Measurements from ENCODE around the gene PIGN.

PIGN gene

DNA sequence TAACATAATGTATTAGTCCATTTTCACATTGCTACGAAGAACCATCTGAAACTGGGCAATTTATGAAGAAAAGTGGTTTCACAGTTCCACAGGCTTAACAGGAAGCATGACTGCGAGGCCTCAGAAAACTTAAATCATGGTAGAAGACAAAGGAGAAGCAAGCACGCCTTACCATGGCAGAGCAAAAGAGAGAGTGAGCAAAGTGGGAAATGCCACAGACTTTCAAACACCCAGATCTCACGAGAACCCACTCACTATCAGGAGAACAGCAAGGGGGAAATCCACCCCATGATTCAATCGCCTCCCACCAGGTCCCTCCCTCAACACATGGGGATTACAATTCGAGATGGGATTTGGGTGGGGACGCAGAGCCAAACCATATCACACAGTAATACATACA is 22.5 kb downstream of the PIGN start:
- Histone ChIP-seq H3K27me3 (replicated peaks; ENCODE audit: control insufficient read depth, insufficient read depth, low read length, poor library complexity, severe bottlenecking) (no peaks in the 10 kb centered on the region), H3K36me3 (ENCODE audit: control insufficient read depth, insufficient read depth, low read length) (no peaks in the 10 kb centered on the region), H3K9me3 (ENCODE audit: control insufficient read depth, low read length) (no peaks in the 10 kb centered on the region), H3K4me3 (ENCODE audit: insufficient read depth, low read depth, low read length, poor library complexity, severe bottlenecking) (no peak overlapping the region), H3K27ac (ENCODE audit: insufficient read depth, low read length, poor library complexity, severe bottlenecking) (no peak overlapping the region), H3K4me1 (ENCODE audit: control insufficient read depth, insufficient read depth, low read length, poor library complexity, severe bottlenecking) (no peaks in the 10 kb centered on the region)
- no peak for DNase-seq

DNA sequence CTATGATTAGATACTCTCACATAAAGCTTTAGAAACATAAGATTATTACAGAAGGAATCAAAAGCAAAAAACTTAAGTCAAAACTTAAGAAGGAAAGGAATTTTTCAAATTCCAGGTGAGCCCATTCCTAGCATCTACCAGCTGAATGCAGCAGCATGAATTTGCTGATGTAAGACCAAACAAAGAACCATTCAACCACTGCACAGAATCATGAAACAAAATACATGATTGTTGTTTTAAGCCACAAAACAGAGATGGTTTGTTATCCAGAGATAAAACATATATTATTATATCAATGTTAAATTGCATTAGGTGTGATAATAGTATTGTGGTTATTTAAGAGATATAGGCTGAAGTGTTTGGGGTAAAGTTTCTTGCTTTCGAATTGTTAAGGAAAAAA is 29.0 kb downstream of the PIGN start:
- Histone ChIP-seq H3K9me3 (ENCODE audit: control insufficient read depth, low read length) (no peaks in the 10 kb centered on the region), H3K27me3 (replicated peaks; ENCODE audit: control insufficient read depth, insufficient read depth, low read length, poor library complexity, severe bottlenecking) (no peaks in the 10 kb centered on the region), H3K36me3 (ENCODE audit: control insufficient read depth, insufficient read depth, low read length) (peaks cover 5% of the 10 kb centered on the region), H3K4me3 (ENCODE audit: insufficient read depth, low read depth, low read length, poor library complexity, severe bottlenecking) (no peak overlapping the region), H3K4me1 (ENCODE audit: control insufficient read depth, insufficient read depth, low read length, poor library complexity, severe bottlenecking) (no peaks in the 10 kb centered on the region), H3K27ac (ENCODE audit: insufficient read depth, low read length, poor library complexity, severe bottlenecking) (no peak overlapping the region)
- no peak for DNase-seq

- no peak overlapping the region for H3K27ac ChIP-seq (ENCODE audit: insufficient read depth, low read length, poor library complexity, severe bottlenecking)
- no peak for DNase-seq
Measured at GRCh38 chr18:62152844-62153243, 34.0 kb downstream of the PIGN start.

GRCh38 chr18:62151068-62151771 is 35.6 kb downstream of the PIGN start:
- Histone ChIP-seq H3K27me3 (replicated peaks; ENCODE audit: control insufficient read depth, insufficient read depth, low read length, poor library complexity, severe bottlenecking) (no peaks in the 10 kb centered on the region), H3K27ac (ENCODE audit: insufficient read depth, low read length, poor library complexity, severe bottlenecking) (no peak overlapping the region), H3K36me3 (ENCODE audit: control insufficient read depth, insufficient read depth, low read length) (peaks cover under 1% of the 10 kb centered on the region), H3K4me1 (ENCODE audit: control insufficient read depth, insufficient read depth, low read length, poor library complexity, severe bottlenecking) (no peaks in the 10 kb centered on the region), H3K4me3 (ENCODE audit: insufficient read depth, low read depth, low read length, poor library complexity, severe bottlenecking) (no peak overlapping the region), H3K9me3 (ENCODE audit: control insufficient read depth, low read length) (no peaks in the 10 kb centered on the region)
- DNase-seq = no peak

More at GRCh38 chr18:62152844-62153243, 34.0 kb downstream of the PIGN start:
- Histone ChIP-seq H3K9me3 (ENCODE audit: control insufficient read depth, low read length) (no peaks in the 10 kb centered on the region), H3K27me3 (replicated peaks; ENCODE audit: control insufficient read depth, insufficient read depth, low read length, poor library complexity, severe bottlenecking) (no peaks in the 10 kb centered on the region), H3K4me1 (ENCODE audit: control insufficient read depth, insufficient read depth, low read length, poor library complexity, severe bottlenecking) (no peaks in the 10 kb centered on the region), H3K4me3 (ENCODE audit: insufficient read depth, low read depth, low read length, poor library complexity, severe bottlenecking) (no peak overlapping the region), H3K36me3 (ENCODE audit: control insufficient read depth, insufficient read depth, low read length) (no peaks in the 10 kb centered on the region)

DNA sequence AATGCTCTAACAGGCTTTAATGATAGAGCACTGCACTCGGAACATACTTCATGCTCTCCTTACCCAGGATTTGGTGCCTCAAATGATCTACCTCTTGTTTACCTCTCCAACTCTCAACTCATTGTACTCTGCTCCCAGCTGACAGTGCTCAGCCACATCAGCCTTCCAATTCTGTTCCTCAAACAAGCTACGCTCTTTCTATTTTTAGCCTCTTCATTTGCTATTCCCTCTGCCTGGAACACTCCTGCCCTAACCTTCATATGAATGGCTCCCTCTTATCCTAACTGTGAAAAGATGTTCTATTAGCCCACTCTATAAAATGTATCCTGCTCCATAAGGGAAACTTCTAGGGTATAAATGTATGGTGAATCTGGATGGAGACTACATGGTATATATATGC is 42.5 kb downstream of the PIGN start:
- Histone ChIP-seq H3K9me3 (ENCODE audit: control insufficient read depth, low read length) (no peaks in the 10 kb centered on the region), H3K27ac (ENCODE audit: insufficient read depth, low read length, poor library complexity, severe bottlenecking) (no peak overlapping the region), H3K4me1 (ENCODE audit: control insufficient read depth, insufficient read depth, low read length, poor library complexity, severe bottlenecking) (no peaks in the 10 kb centered on the region), H3K36me3 (ENCODE audit: control insufficient read depth, insufficient read depth, low read length) (peaks cover 16% of the 10 kb centered on the region), H3K27me3 (replicated peaks; ENCODE audit: control insufficient read depth, insufficient read depth, low read length, poor library complexity, severe bottlenecking) (no peaks in the 10 kb centered on the region), H3K4me3 (ENCODE audit: insufficient read depth, low read depth, low read length, poor library complexity, severe bottlenecking) (no peak overlapping the region)
- no peak for DNase-seq

DNA sequence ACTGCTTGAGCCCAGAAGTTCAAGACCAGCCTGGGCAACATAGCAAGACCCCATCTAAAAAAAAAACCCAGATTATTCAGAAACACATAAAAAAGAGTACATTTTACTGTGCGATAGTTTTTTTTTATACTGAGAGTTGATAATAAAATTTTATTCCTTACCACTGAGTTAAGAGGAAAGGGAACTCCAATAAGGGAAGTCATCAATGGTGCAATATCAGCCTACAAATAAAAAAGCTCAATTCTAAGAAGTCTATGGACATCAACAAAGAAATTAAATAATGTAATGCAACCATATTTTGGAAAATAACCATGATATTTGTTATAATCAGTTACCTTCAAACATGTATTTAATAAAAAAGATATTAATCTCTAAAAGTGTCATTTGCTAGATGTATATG is 46.6 kb downstream of the PIGN start:
- no peaks in the 10 kb centered on the region for H3K4me1 ChIP-seq (ENCODE audit: control insufficient read depth, insufficient read depth, low read length, poor library complexity, severe bottlenecking)
- H3K36me3 ChIP-seq (ENCODE audit: control insufficient read depth, insufficient read depth, low read length) = peaks cover 15% of the 10 kb centered on the region
- no peaks in the 10 kb centered on the region for H3K9me3 ChIP-seq (ENCODE audit: control insufficient read depth, low read length)
- no peaks in the 10 kb centered on the region for H3K27me3 ChIP-seq (replicated peaks; ENCODE audit: control insufficient read depth, insufficient read depth, low read length, poor library complexity, severe bottlenecking)
- no peak overlapping the region for H3K27ac ChIP-seq (ENCODE audit: insufficient read depth, low read length, poor library complexity, severe bottlenecking)
- DNase-seq = no peak
- no peak overlapping the region for H3K4me3 ChIP-seq (ENCODE audit: insufficient read depth, low read depth, low read length, poor library complexity, severe bottlenecking)

GRCh38 chr18:62138461-62139235 is 48.2 kb downstream of the PIGN start:
- no peaks in the 10 kb centered on the region for H3K4me1 ChIP-seq (ENCODE audit: control insufficient read depth, insufficient read depth, low read length, poor library complexity, severe bottlenecking)
- DNase-seq = no peak
- no peak overlapping the region for H3K27ac ChIP-seq (ENCODE audit: insufficient read depth, low read length, poor library complexity, severe bottlenecking)
- H3K27me3 ChIP-seq (replicated peaks; ENCODE audit: control insufficient read depth, insufficient read depth, low read length, poor library complexity, severe bottlenecking) = no peaks in the 10 kb centered on the region
- no peak overlapping the region for H3K4me3 ChIP-seq (ENCODE audit: insufficient read depth, low read depth, low read length, poor library complexity, severe bottlenecking)
- H3K36me3 ChIP-seq (ENCODE audit: control insufficient read depth, insufficient read depth, low read length) = peaks cover 11% of the 10 kb centered on the region
- no peaks in the 10 kb centered on the region for H3K9me3 ChIP-seq (ENCODE audit: control insufficient read depth, low read length)

GRCh38 chr18:62131301-62131909 is 55.5 kb downstream of the PIGN start:
- no peak overlapping the region for H3K4me3 ChIP-seq (ENCODE audit: insufficient read depth, low read depth, low read length, poor library complexity, severe bottlenecking)
- DNase-seq = peak; percentile 5 to 51 (median 18)
- H3K27ac ChIP-seq (ENCODE audit: insufficient read depth, low read length, poor library complexity, severe bottlenecking) = no peak overlapping the region
- H3K36me3 ChIP-seq (ENCODE audit: control insufficient read depth, insufficient read depth, low read length) = no peaks in the 10 kb centered on the region
- H3K9me3 ChIP-seq (ENCODE audit: control insufficient read depth, low read length) = no peaks in the 10 kb centered on the region
- no peaks in the 10 kb centered on the region for H3K4me1 ChIP-seq (ENCODE audit: control insufficient read depth, insufficient read depth, low read length, poor library complexity, severe bottlenecking)
- no peaks in the 10 kb centered on the region for H3K27me3 ChIP-seq (replicated peaks; ENCODE audit: control insufficient read depth, insufficient read depth, low read length, poor library complexity, severe bottlenecking)

DNA sequence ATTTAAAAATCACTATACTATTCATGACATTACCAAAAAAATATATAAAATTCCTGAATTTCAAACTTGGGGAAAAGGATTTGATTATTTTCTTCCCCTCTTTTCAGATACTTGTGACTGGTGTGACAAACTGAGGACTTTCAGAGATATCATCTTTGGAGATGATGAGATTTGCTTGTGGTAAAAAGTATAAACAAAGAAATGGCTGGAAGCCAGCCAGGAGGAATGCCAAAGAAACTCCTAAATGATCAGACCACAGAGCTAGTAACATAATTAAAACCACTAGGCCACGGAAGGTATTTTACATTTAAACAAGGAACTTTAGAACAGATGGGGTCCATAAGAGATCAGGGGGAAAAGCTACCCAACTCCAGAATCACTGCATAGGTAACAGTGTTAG is 58.7 kb downstream of the PIGN start:
- Histone ChIP-seq H3K4me3 (ENCODE audit: insufficient read depth, low read depth, low read length, poor library complexity, severe bottlenecking) (no peak overlapping the region), H3K27me3 (replicated peaks; ENCODE audit: control insufficient read depth, insufficient read depth, low read length, poor library complexity, severe bottlenecking) (no peaks in the 10 kb centered on the region), H3K27ac (ENCODE audit: insufficient read depth, low read length, poor library complexity, severe bottlenecking) (no peak overlapping the region), H3K9me3 (ENCODE audit: control insufficient read depth, low read length) (no peaks in the 10 kb centered on the region), H3K36me3 (ENCODE audit: control insufficient read depth, insufficient read depth, low read length) (no peaks in the 10 kb centered on the region), H3K4me1 (ENCODE audit: control insufficient read depth, insufficient read depth, low read length, poor library complexity, severe bottlenecking) (no peaks in the 10 kb centered on the region)
- no peak for DNase-seq

- no peaks in the 10 kb centered on the region for H3K4me1 ChIP-seq (ENCODE audit: control insufficient read depth, insufficient read depth, low read length, poor library complexity, severe bottlenecking)
- H3K27ac ChIP-seq (ENCODE audit: insufficient read depth, low read length, poor library complexity, severe bottlenecking) = no peak overlapping the region
- no peak for DNase-seq
- no peaks in the 10 kb centered on the region for H3K27me3 ChIP-seq (replicated peaks; ENCODE audit: control insufficient read depth, insufficient read depth, low read length, poor library complexity, severe bottlenecking)
- H3K9me3 ChIP-seq (ENCODE audit: control insufficient read depth, low read length) = no peaks in the 10 kb centered on the region
- no peak overlapping the region for H3K4me3 ChIP-seq (ENCODE audit: insufficient read depth, low read depth, low read length, poor library complexity, severe bottlenecking)
- no peaks in the 10 kb centered on the region for H3K36me3 ChIP-seq (ENCODE audit: control insufficient read depth, insufficient read depth, low read length)
Measured at GRCh38 chr18:62126737-62127136, 60.1 kb downstream of the PIGN start.

Measured in effector memory CD4-positive, alpha-beta T cell (primary cell).